HUES6 (cell line): ENCODE results near the gene BTBD18.
A peak's percentile ranks its signal among the peaks of the same experiment; 100 is the strongest.
"Not testable (repeated sequence)": the region's sequence is repeated elsewhere in the genome, so short reads cannot be mapped to it uniquely, and the experiment has no call there.

Source experiments
- H3K27ac ChIP-seq: 2 replicates; pipeline ENCODE4 v1.7.0; 2013; ENCODE audit warnings: low read depth, mild to moderate bottlenecking, low read length, inconsistent platforms
- H3K27me3 ChIP-seq: 2 replicates; pipeline ENCODE4 v1.6.1; 2013; ENCODE audit warnings: low read length; ENCODE audit not compliant: control insufficient read depth, insufficient read depth
- H3K36me3 ChIP-seq: 2 replicates; pipeline ENCODE4 v1.6.1; 2013; ENCODE audit warnings: low read length; ENCODE audit not compliant: control insufficient read depth, insufficient read depth
- H3K4me1 ChIP-seq: 2 replicates; pipeline ENCODE4 v1.6.1; 2013; ENCODE audit warnings: low read length; ENCODE audit not compliant: control insufficient read depth, insufficient read depth
- H3K4me3 ChIP-seq: 2 replicates; pipeline ENCODE4 v1.5.1; 2013; ENCODE audit warnings: low read depth, low read length
- H3K9ac ChIP-seq: one replicate; pipeline ENCODE4 v1.6.1; 2013; ENCODE audit warnings: mild to moderate bottlenecking, low read length
- H3K9me3 ChIP-seq: 2 replicates; pipeline ENCODE4 v1.6.1; 2013; ENCODE audit warnings: low read depth, low read length; ENCODE audit not compliant: control insufficient read depth, insufficient read depth

Gene BTBD18

DNA sequence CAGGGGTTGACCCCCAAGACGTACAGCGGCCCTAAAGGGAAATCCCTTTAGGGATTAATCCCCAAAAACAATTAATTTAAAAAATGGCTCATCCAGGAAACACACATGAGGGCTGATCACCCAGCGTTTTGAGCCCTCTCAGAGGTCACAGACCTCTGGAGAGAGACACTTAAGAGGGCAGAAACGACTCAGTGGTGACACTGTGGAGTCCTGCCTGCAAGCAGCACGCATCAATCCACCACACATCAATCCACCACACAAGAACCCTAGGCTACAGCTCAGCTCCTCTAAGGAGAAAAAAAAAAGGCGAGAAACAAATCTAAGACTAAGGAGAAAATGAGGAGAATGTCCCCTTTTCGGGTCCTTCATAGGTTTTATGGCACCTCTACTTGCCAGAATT is 22.8 kb downstream of the BTBD18 start:
- H3K9me3 ChIP-seq, result no peaks in the 10 kb centered on the region
- peak overlapping the region; percentile 22 for H3K9ac ChIP-seq
- H3K4me3 ChIP-seq, result no peak overlapping the region
- peak overlapping the region; percentile 81 for H3K27ac ChIP-seq
- peaks cover 16% of the 10 kb centered on the region for H3K4me1 ChIP-seq
- H3K36me3 ChIP-seq, result no peaks in the 10 kb centered on the region; the same call in 1 of the 2 replicates
- no peaks in the 10 kb centered on the region for H3K27me3 ChIP-seq

DNA sequence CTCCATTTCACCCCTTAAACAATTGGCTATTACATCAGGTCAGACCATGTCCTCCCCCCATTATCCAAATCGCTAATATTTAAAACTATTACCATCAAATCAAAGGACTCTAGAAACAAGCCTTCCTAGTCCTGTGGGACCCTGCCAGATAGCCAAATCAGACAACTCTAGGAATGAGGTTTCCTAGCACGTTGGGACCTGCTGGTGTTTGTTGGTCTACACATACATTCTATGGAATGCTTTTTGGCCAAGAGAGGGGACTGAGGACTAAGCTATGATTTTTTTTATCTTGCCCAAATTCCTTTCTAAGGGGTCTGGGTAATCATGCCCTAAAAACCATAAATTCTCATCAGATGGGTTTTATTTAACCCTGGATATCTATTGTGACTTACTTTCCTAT is 24.4 kb downstream of the BTBD18 start:
- H3K36me3 ChIP-seq, result no peaks in the 10 kb centered on the region; the same call in 1 of the 2 replicates

DNA sequence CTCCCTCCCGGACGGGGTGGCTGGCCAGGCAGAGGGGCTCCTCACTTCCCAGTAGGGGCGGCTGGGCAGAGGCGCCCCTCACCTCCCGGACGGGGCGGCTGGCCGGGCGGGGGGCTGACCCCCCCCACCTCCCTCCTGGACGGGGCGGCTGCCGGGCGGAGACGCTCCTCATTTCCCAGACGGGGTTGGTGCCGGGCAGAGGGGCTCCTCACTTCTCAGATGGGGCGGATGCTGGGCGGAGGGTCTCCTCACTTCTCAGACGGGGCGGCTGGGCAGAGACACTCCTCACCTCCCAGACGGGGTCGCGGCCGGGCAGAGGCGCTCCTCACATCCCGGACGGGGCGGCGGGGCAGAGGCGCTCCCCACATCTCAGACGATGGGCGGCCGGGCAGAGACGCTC is 34.9 kb downstream of the BTBD18 start:
- not testable (repeated sequence) for H3K9me3 ChIP-seq, H3K9ac ChIP-seq, H3K4me3 ChIP-seq, H3K27me3 ChIP-seq, H3K4me1 ChIP-seq, H3K27ac ChIP-seq
- H3K36me3 ChIP-seq, result peaks cover 24% of the 10 kb centered on the region

More for the DNA sequence above, 24.4 kb downstream of the BTBD18 start:
- no peak overlapping the region for H3K4me3 ChIP-seq
- H3K9me3 ChIP-seq, result no peaks in the 10 kb centered on the region
- H3K4me1 ChIP-seq, result peaks cover 16% of the 10 kb centered on the region
- no peak overlapping the region for H3K9ac ChIP-seq
- H3K27me3 ChIP-seq, result no peaks in the 10 kb centered on the region
- no peak overlapping the region for H3K27ac ChIP-seq

DNA sequence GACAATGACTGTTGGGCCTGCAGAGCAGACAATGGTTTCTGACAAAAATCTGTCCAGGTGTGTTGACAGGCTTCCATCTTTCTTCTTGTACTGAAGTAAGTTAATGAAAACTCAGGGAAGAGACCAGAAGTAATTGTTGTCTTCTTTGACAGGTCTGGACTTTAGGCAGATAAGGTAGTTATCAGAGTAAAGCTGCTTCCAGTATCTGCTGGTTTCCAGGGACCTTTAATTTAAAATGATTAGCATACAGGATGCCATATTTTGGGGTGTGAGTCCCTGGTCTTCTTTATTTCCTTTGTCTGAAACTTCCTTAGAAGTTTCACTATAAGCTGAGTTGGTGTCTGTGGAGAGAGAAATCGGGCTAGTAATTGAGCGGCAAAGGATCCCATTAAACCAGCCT is 37.8 kb downstream of the BTBD18 start:
- peaks cover 9% of the 10 kb centered on the region for H3K36me3 ChIP-seq

DNA sequence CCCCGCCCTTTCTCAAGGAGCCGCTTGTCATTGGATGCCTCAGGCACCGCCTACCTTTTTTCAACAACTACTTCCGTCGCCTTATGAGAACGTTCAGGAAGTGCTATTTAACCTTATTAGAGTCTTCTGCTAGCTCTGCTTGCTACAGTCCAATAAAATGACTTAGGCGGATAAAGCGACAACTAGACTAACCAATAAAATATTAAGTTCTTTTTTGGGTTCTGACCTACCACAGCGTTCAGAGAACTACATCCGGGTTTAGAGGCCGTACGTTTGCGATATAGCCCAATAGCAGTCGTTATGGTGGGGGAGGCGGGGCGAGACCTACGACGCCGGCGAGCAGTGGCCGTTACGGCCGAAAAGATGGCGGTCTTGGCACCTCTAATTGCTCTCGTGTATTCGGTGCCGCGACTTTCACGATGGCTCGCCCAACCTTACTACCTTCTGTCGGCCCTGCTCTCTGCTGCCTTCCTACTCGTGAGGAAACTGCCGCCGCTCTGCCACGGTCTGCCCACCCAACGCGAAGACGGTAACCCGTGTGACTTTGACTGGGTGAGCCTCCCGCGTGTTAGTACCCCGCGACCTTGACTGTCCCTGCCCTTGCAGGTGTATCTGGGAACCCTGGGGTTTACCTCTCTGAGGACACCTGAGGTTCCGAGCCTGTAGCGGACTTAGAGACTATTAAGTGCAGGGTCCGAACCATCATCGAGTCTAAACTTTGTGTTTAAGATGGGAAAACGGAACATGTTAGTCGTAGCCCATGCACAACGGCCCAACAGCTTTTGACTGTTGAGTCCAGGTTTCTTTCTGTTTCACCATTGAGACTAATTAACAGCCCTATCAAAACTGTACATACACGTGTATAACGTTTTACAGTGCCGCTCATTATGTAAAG is 39.1 kb downstream of the BTBD18 start, which contains the start of gene TMX2:
TMX2 (plus strand) TSS at position 338 of the 895 bp plus-strand sequence; CDS start at position 364, 26 bp downstream.
- peak within 1 kb of the TSS; percentile 92 for H3K9ac ChIP-seq
- no peaks in the 10 kb centered on the region for H3K27me3 ChIP-seq
- H3K9me3 ChIP-seq, result no peaks in the 10 kb centered on the region
- H3K4me3 ChIP-seq, result peak within 1 kb of the TSS; percentile 94
- no peaks in the 10 kb centered on the region for H3K4me1 ChIP-seq
- peak within 1 kb of the TSS; percentile 67 for H3K27ac ChIP-seq
- H3K36me3 ChIP-seq, result peaks cover 3% of the 10 kb centered on the region; the same call in 1 of the 2 replicates

More for the DNA sequence above, 37.8 kb downstream of the BTBD18 start:
- no peak overlapping the region for H3K27ac ChIP-seq
- peak overlapping the region; percentile 94 for H3K4me3 ChIP-seq
- H3K9me3 ChIP-seq, result peaks cover 7% of the 10 kb centered on the region; the same call in 1 of the 2 replicates
- H3K4me1 ChIP-seq, result no peaks in the 10 kb centered on the region
- no peaks in the 10 kb centered on the region for H3K27me3 ChIP-seq
- no peak overlapping the region for H3K9ac ChIP-seq

DNA sequence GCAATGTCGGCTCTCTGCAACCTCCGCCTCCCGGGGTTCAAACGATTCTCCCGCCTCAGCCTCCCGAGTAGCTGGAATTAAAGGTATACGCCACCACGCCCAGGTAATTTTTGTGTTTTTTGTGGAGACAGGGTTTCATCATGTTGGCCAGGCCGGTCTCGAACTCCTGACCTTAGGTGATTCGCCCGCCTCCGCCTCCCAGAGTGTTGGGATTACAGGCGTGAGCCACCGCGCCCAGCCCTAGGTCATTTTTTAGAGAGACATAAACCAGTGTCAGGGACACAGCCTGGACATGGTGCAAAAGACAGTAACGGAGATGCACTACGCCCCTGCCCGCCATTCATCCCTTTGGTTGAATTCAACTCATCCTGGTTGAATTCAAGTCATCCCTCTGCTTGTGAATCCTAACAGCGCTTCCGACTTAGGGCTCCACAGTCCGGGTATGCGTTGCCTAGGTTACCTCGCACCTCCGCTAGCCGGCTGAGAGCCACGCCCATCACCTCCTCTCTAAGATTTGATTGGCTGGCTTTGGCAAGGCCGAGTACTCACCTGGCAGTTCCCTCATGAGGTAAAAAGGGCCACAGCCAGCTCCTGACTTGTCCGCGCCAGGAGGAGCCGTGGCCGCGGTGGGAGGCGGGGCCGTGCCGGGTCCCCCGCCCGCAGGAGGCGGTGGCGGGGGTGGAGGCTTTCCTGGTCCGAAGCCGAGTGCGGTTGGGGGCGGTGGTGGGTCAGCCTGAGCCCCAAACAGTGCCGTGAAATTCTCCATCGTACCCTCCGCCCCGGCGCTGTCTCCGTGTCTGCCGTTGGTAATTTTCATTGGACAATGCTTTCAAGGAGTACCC is 40.0 kb downstream of the BTBD18 start, which contains the start of gene MED19:
MED19 (minus strand) TSS at position 802 of the 842 bp plus-strand sequence; CDS start at position 766, 36 bp downstream.
- Histone ChIP-seq H3K27ac (peak within 1 kb of the TSS; percentile 67), H3K9me3 (no peaks in the 10 kb centered on the region), H3K36me3 (peaks cover 3% of the 10 kb centered on the region; the same call in 1 of the 2 replicates), H3K4me3 (peak within 1 kb of the TSS; percentile 94), H3K9ac (peak within 1 kb of the TSS; percentile 92), H3K27me3 (no peaks in the 10 kb centered on the region), H3K4me1 (no peaks in the 10 kb centered on the region)

DNA sequence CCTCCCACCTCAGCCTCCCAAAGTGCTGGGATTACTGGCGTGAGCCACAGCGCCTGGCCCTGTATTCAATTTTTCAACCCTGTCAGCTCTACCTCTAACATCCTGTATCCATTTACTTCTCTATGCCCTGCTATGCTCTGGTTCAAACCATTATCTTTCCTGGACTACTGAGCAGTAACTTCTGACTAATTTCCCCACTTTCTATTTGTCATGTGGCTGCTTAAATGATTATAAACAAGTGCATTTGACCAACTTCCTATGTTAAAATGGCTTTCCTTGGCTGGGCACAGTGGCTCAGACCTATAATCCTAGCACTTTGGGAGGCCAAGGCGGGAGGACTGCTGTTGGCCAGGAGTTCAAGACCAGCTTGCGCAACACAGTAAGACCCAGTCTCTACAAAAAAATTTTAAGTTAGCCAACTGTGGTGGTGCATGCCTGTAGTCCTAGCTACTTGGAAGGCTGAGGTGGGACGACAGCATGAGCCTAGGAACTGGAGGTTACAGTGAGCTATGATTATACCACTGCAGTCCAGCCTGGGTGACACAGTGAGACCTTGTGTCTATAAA is 41.7 kb downstream of the BTBD18 start:
- H3K9me3 ChIP-seq, result no peaks in the 10 kb centered on the region
- no peaks in the 10 kb centered on the region for H3K27me3 ChIP-seq
- no peak overlapping the region for H3K9ac ChIP-seq
- H3K36me3 ChIP-seq, result peaks cover 8% of the 10 kb centered on the region
- H3K4me1 ChIP-seq, result no peaks in the 10 kb centered on the region
- no peak overlapping the region for H3K4me3 ChIP-seq
- no peak overlapping the region for H3K27ac ChIP-seq

DNA sequence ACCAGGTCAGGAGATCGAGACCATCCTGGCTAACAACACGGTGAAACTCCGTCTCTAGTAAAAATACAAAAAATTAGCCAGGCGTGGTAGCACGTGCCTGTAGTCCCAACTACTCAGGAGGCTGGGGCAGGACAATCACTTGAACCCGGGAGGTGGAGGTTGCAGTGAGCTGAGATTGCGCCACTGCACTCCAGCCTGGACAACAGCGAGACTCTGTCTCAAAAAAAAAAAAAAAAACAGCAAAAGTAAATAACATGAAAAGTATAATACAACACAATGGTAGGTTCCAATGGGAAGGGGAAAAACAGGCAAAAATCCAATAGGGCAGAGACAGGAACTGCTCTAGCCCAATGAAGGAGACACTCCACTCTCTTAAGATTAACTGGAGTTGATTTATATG is 46.2 kb downstream of the BTBD18 start:
- H3K36me3 ChIP-seq, result peaks cover 46% of the 10 kb centered on the region

DNA sequence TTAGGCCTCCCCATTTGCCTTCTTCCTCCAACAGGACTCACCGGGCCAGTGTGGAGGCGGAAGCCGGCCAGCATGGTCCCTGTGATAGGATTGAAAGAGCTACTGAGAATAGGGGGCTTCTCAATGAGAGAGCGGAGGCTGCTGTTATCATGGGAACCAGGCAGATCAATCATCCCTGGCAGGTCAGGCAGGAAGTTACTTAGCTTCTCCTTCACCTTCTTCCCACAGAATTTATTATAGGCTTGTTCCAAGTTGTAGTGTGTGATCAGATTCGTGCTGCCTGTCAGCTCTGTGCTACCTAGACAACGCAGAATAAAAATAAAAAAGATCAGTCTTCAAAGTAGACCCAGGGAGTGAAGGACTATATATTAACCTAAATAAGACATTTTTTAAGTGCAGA is 46.7 kb downstream of the BTBD18 start:
- Histone ChIP-seq H3K4me1 (no peaks in the 10 kb centered on the region), H3K27me3 (no peaks in the 10 kb centered on the region), H3K4me3 (no peak overlapping the region), H3K36me3 (peaks cover 50% of the 10 kb centered on the region), H3K9ac (no peak overlapping the region), H3K27ac (no peak overlapping the region), H3K9me3 (no peaks in the 10 kb centered on the region)

More for the DNA sequence above, 46.2 kb downstream of the BTBD18 start:
- not testable (repeated sequence) for H3K4me1 ChIP-seq, H3K27ac ChIP-seq, H3K4me3 ChIP-seq, H3K9me3 ChIP-seq, H3K9ac ChIP-seq, H3K27me3 ChIP-seq

DNA sequence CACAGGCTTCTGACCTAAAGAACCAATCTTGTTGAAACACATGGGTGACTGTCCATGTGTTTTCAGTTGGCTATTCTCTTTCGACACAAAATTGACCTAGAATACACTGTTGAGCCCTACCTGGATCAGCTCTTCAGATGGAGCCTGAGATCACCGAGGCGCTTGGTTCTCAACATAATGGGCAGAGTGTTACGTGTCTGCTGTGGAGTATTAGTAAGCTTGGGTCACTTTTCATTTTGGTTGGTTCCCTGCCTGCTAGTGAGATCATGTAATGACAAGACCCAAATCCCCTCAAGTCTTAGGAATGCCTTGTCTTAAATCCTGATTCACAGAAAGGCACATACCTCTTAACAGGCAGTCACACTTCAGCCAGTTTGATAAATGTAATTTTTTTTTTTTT is 48.3 kb downstream of the BTBD18 start:
- no peak overlapping the region for H3K9ac ChIP-seq
- no peaks in the 10 kb centered on the region for H3K9me3 ChIP-seq
- H3K27me3 ChIP-seq, result no peaks in the 10 kb centered on the region
- H3K36me3 ChIP-seq, result peaks cover 63% of the 10 kb centered on the region
- no peak overlapping the region for H3K4me3 ChIP-seq
- H3K4me1 ChIP-seq, result no peaks in the 10 kb centered on the region
- H3K27ac ChIP-seq, result no peak overlapping the region
